Germinal center (tissue), 1 donor: ENCODE results near the gene MCTP1.
"Not testable (repeated sequence)": the region's sequence is repeated elsewhere in the genome, so short reads cannot be mapped to it uniquely, and the experiment has no call there.

ENCODE experiments used
- DNase-seq: peaks from one replicate; pipeline ENCODE4 v3.0.0; 2012; ENCODE audit warnings: mixed read lengths, low spot score

The MCTP1 gene

DNA sequence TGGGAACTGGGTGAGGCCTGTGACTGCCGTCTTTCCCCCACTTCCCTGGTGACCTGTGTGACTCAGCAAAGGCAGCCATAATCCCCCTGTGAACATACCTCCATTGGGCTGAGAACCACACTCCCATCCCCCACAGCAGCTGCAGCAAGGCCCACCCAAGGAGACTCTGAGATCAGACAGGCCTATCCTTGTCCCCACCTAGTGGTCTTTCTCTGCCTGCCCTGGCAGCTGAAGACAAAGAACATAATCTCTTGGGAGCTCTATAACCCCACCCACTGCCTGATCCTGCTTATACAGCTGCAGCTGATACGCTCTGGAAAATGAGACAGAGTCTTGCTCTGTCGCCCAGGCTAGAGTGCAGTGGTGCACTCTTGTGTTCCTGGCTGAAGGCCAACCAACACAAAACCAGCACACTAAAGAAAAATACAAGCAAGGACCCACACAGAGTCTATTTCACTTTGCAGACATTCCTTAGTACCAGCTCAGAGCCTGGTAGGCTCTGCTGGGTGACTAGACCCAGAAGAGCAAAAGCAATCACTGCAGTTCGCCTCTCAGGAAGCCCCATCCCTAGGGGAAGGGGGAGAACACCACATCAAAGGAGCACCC is 106.7 kb downstream of the MCTP1 start:
- DNase-seq, result no peak

DNA sequence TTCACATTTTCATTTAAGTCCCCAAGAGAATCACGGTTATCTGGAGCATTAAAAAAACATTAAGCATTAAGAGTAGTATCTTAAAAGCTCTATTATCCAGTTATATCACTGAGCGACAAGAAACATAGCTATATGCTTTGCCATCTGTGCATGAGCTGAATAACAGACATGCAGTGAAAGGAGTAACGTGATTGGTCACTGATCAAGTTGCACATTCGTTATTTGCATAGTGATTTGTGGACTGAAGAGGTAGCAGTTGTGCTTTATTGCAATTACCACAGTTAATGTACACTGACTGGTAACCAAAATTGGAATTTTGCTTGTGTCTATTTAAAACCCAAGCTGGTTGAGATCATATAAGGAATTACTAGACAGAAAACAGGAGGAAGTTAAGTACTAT is 107.4 kb downstream of the MCTP1 start:
- no peak for DNase-seq

DNA sequence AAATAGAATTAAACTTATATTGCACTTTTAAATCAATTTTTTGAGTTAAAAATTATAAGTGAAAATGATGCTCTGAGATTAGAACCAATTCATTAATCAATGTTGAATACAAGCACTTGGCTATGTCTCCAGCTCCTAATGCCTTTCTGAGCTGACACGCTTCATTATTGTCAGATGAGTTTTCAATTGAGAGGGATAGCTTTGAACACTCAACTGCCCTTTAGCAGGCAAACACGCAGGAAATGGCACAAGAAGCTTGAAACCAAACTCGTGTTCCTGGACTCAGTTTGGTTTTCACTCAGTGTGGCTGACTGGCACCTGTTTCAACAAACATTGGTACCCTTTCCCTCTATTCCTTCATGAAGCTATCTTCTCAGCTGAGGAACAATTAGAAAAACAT is 109.8 kb downstream of the MCTP1 start:
- no peak for DNase-seq

DNA sequence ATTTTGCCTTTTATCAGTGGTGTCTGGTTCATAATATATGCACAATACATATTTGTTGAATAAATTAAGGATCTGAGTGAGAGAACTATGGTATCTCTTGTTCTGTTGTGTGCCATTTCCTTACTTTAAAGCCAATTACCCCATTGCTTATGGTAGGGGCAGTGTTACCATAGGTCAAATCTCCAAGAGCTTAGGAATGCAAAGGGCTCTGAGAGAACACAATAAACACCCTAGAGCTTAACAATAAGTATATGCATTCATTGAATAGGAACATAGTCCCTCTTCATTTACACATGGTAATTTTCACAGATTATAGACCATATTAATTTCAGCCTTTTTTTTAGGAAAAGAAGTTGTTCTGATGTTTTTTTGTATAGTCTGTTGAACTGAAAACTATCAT is 112.2 kb downstream of the MCTP1 start:
- no peak for DNase-seq

DNA sequence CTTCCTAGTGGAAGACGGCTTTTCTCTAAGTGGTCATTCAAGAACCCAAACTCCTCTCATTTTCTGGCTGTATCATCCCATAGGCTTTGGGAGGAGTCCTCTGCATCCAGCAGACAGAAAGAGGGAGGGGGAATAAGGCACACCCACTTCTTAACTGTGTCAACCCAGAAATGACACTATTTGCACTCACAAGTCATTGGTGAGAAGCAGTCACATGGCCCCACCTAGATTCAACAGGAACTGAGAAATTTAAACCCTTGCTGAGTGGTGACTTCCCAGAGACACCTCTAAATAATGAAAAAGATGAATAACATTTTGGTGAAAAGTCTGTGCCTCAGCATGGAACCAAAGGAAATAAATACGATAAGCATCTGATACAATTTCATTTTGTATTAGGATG is 120.0 kb downstream of the MCTP1 start:
- no peak for DNase-seq

DNA sequence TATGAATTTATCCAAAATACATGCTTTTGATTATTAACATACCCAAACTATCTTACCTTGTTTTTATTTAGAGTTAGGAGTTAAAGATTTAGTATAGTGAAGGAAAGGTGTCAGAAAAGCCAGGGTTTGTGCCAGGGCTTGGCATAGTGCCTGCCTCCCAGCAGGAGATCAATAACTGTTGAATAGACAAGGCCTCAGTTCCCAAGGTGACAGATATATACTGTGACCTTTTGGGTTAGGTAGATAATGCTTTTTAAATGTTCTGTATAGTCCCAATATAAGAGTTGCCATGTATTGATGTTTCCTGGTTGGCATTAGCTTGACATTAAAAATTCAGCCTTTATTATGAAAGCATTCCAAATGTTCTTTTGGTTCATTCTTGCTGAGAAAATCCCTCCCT is 121.8 kb downstream of the MCTP1 start:
- no peak for DNase-seq

DNA sequence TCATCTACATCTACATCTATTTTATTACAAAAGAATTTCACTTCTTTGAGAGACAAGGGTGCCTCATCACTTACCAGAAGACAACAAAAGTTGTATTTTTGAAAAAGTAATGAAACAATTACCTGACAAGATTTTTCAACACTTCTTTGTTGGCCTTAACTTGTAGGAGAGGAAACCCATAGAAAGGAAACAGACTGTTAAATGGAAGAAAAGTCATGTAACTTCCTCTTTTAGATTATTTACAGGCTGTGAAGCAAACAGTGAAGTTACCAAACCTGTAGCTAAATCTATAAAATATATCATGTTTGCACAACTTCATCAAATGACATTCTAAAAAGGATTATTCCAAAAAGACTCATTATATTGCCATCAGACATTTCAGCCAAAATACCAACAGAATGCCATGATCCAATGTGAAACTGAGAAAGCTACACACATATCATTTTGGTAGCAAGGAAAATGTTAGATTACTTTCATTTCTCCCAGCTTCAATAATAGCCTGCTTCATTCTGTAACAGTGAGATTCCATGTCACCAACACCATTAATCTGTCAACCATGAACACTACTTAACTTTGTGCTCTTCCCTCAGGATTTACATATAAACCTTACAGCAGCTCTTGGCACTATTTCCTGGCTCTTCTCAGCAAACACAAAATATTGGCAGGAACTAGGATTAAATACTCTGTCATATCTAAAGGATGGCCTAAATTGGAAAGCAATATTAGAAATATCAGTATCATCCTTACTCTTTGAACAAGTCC is 122.5 kb downstream of the MCTP1 start:
- no peak for DNase-seq

DNA sequence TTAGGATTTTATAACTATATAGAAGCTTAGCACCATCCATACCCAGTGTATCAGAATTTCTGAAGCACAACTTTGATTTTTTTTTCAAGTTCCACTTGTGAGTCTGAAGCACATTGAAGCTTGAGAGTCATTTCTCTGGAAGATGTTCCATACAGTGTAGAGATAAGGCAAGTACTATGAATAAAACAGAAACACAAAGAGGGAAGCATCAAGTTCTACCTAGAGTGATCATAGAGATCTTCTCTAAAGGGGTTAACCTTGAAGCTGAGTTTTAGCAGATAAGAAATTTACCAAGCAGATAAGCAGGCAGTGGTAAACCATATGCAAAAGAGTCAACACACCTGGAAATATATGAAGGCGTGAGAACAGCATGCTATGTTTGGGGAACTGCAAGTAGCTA is 125.3 kb downstream of the MCTP1 start:
- no peak for DNase-seq

DNA sequence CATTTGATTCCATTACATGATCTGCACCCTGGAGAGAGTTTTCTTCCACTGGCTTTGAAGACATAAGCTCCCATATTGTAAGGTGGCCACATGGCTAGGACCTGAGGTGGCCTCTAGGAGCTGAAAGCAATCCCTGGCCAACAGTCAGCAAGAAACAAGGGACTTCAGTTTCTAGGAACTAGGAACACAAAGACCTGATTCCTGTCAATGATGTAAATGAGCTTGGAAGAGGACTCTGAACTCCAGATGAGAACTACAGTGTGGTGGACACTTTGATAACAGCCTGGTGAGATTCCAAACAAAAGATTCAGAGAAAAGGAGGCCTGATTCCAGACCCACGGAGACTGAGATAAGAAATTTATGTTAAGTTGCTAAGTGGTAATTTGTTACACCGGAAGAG is 129.0 kb downstream of the MCTP1 start:
- DNase-seq, result no peak

DNA sequence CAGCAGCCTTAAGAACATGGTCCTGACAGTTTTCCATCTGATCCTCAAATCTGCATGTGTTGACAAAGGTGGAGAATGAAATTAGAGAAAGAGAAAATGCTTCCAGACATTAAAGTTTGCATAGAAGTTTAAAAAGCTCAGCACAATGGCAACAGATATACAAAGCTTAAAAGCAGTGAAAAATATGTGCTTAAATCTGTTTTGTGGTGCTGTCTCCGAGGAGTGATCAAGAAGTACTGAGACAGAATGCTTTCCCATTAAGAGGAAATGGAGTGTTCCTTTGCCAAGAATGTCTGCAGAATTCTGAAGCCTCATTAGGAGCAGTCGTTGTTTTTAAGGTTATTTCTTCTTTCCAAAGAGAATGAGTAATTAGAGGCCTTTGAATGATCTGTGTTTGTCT is 131.4 kb downstream of the MCTP1 start:
- DNase-seq, result no peak

DNA sequence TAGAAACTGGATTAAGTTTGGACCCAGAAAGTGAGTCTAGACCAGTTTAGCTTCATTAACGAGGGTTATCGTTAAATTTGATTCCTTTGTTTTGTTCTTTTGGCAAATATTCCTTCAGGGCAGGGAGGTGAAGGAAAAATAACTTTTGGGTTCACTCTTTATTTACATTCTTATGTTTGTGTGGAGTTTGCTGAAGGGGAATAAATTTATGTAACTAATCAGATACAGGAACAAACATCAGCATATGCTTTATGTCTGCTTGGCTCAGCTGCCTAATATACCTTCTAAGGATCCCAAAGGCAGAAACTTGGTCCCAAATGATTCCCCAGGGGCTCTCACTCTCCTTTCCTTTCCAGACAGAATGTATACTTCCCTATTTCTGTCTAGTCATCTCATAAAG is 132.4 kb downstream of the MCTP1 start:
- DNase-seq, result no peak

DNA sequence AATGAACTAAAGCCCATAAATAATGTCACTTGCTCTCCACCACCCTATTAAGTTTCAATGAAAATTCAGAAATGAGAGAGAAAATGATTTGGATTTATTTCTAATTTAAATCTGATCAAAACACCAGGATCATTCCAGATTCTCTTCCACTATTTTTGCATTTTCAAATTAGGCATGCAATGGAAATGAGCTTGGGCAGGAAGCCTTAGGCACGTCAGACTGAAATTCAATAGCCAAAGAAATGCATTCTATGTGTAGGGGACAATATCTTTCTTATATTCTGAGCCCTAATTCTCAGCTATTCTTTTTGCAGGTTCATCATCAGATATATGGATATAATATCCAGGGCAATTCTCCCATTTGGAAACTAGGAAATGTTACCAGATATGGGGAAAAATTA is 132.8 kb downstream of the MCTP1 start:
- DNase-seq, result no peak

DNA sequence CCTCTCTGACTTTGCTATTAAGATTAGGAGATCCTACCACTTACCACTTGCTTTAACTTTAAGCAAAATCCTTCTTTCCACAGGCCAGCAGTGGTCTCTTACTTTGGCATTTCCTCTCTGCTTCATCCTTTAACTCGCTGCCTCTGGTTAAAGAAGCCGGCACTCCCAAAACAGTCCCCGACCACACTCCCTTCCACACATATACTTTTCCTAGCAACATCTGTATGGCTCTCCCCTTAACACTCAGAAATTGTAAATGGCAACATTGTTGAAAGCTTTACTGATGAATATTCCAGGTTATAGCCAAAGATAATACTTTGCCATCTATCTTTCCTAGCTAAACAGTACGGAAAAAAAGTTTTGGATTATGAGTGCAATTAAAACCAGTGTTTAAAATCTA is 133.2 kb downstream of the MCTP1 start:
- DNase-seq, result no peak

DNA sequence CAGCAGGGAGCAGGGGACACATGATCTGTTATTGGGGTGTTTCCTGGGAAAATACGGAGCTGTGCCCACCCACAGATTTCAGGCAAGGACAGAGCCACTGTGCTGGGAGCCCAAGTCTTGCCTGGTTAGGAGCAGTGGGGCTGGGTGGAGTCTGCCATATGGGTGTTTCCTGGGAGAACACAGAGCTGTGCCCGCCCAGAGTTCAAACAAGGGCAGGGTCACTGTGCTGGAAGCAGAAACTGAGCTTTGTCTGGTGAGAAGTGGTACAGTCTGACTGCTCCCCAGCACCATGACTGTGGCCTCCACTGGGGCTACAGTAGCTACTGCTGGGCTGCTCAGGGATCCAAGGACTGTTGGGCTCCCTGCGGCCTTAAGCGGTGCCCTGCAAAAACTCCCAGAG is 135.5 kb downstream of the MCTP1 start:
- DNase-seq, result no peak

DNA sequence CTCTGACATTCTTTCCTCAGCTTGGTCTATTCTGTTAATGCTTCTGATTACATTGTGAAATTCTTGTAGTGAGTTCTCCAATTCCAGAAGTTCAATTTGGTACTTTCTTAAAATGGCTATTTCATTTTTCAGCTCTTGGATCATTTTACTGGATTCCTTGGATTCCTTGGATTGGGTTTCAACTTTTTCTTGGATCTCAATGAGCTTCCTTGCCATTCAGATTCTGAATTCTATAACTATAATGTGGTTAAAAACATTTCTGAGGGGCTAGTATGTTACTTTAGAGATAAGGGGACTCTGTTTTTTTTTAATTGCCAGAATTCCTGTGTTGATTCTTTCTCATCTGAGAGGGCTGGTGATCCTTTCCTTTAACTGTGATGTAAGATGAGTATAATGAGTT is 136.4 kb downstream of the MCTP1 start:
- DNase-seq, result no peak

DNA sequence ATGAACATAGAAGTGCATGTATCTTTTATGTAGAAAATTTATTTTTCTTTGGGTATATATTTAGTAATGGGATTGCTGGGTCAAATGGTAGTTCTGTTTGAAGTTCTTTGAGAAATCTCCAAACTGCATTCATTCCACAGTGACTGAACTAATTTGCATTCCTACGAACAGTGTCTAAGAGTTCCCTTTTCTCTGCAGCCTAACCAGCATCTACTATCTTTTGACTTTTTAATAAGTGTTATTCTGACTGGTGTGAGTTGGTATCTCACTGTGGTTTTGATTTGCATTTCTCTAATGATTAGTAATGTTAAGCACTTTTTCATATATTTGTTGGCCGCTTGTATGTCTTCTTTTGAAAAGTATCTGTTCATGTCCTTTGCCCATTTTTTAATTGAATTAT is 141.0 kb downstream of the MCTP1 start:
- DNase-seq, result not testable (repeated sequence)

DNA sequence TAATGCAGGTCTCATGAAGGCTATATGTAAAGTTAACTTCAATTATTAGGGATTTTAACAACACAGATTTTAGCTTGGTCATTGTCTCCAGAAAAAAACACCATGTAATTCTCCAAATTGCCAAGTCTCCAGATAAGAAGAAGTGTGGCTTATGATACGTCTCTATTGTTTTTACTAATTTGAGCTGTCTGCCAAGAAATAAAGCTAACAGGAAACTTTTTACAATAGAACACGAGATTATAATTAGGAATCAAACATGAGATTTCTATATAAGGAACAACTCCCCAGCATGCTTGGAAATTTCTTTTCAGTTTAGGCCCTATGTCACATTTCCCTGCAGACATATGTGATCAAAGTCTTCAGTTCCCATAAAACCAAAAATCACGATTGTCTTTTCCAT is 142.7 kb downstream of the MCTP1 start:
- DNase-seq, result no peak

DNA sequence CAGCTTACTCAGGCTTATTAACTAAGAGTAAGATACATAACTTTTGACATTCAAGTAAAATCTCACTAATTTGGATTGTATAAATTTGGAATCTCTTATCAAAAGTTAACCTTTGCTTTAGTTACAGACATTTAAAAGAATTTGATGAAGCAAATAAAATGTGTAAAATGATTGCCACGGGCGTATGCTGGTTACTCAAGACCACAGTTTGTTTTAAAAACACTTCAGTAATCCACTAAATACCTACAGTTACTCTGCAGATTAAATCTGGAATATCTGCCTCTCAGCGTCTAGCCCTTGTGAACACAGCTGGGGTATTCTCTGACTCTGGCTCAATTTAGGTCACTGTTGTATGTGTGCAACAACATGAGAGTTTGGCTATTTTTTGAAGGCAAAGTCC is 143.8 kb downstream of the MCTP1 start:
- DNase-seq, result no peak

DNA sequence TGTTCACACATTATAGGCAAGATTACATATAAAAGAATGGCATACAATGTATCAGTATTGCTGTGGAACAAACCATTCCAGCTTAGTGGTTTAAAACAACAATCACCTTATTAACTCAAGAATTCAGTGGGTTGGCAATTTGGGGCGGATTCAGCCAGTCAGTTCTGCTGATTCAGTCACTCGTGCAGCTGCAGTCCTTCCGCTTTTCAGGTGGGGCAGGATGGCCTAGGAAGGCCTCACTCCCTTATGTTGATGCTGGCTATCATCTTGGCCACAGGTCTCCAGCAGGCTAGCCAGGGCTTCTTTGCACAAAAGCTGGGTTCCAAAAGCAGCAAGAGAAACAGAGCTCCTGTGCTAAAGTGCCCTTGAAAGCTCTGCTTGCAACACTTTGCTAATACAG is 150.6 kb downstream of the MCTP1 start:
- DNase-seq, result no peak

DNA sequence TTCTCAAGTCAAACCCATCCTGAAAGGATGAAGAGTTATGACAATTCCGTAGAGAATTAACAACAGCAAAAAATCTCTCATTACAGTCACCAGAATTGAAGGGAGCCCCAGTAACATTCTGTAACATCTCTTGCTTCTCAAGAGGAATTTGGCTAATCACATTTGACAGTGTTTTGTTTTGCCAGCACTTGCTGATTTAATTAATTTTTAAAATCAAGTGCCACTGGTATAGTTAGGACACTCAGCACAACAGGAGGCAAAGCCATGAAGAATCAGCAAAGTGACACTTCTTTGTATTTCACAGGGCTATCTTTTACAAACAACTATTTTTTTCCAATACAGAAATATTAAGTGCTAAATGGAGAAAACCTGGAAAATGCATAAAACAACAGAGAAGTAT is 152.8 kb downstream of the MCTP1 start:
- no peak for DNase-seq

DNA sequence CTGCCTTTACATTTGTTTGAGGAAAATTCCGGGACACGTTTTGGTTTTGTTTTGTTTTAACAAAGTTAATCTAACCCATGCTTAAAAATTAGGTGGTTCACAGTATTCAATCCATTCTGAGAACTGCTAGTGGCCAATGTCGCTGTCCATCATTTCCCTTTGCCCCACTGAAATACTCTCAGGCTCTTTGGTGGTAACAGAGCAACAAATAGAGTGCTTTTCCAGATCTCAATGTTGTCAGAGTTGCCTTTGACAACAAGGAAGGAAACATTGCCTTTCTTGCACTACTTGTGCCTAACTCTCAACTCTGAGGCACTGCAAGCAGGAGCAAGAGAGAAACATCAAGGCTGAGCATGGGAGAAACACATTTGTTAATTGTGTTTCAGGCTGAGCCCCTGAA is 154.0 kb downstream of the MCTP1 start:
- no peak for DNase-seq

DNA sequence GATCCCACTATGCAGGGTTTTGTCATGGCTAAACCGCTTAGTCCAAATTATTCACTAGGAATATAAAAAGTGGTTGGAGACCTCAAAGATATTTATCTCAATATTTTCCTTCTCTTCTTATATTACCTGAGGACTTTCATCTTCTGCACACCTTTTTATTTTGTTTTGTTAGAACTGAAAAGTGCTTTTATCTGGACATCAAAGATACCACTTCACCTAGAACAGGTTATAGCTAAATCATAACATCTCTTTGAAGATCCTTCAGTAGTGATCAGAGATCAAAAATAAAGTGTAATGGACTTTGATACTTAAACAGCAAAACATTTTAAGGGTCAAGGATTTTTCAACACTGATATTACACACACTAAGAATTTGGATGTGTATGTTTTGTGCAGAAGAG is 160.2 kb downstream of the MCTP1 start:
- DNase-seq, result no peak

DNA sequence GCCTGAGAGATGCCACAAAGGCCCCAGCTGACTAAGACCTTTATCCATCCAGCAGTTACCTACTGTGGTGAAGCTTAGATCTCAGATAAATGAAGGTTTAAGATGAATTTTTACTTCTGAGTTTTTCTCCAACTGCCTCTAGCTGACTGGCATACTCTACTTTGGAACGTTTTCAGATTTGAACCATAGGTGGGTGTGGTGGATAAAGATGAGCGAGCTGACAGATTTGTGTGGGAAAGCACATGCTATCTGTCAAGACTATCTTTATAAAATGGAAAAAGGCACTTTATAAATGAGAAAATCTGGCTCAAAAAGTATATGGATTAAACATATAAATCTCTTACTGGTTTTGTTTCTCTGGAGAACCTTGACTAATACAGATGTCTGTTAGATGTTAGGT is 160.8 kb downstream of the MCTP1 start:
- DNase-seq, result no peak

DNA sequence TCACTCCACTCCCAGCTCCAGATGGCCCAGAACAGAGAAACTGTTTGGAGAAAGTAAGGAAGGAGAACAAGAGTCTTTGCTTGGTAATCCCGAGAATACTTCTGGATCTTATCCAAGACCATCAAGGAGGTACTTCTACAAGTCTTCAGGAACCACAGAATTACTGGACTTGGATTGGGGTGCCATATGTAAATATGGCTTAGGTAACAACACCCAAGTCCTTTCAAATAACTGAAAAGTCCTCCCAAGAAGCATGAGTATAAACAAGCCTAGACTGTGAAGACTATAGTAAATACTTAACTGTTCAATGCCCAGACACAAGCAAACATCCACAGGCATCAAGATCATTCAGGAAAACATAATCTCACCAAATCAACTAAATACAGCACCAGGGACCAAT is 170.0 kb downstream of the MCTP1 start:
- no peak for DNase-seq
